ENCODE results near the gene ITGA7. TPM values are rescaled to one million over a fixed set of nuclear protein-coding genes. Genes with fewer than 3 reads are reported as not detected.

Gene ITGA7
- 1.2 and 1.5 TPM in 2 replicates for total RNA-seq

GRCh38 chr12:55707841-55708694 lies at the start of gene ITGA7:
TSS of gene ITGA7 (minus strand) at chr12:55707904. CDS start at chr12:55707682, 222 bp downstream.
- intact Hi-C loops (cut with micrococcal nuclease) = no loop called here

- intact Hi-C loops (cut with micrococcal nuclease) = no loop called here
These were observed 47.5 kb upstream of the ITGA7 start for GRCh38 chr12:55755246-55755645.

GRCh38 chr12:55748230-55748993 lies 40.7 kb upstream of the ITGA7 start:
- intact Hi-C loops (cut with micrococcal nuclease) = no loop called here

- intact Hi-C loops (cut with micrococcal nuclease) = no loop called here
These were observed 39.2 kb upstream of the ITGA7 start for GRCh38 chr12:55746913-55747231.

- intact Hi-C loops (cut with micrococcal nuclease) = no loop called here
These were observed 38.6 kb upstream of the ITGA7 start for GRCh38 chr12:55746174-55746912.

- intact Hi-C loops (cut with micrococcal nuclease) = no loop called here
These were observed 37.9 kb upstream of the ITGA7 start for GRCh38 chr12:55745361-55746173.

- intact Hi-C loops (cut with micrococcal nuclease) = no loop called here
These were observed 36.8 kb upstream of the ITGA7 start for GRCh38 chr12:55744340-55745030.

- intact Hi-C loops (cut with micrococcal nuclease) = no loop called here
These were observed 36.0 kb upstream of the ITGA7 start for GRCh38 chr12:55743406-55744339.

GRCh38 chr12:55742719-55743405 lies 35.2 kb upstream of the ITGA7 start, which contains the start of gene GDF11:
TSS of gene GDF11 (plus strand) at chr12:55743122. CDS start at chr12:55743317, 195 bp downstream.
- intact Hi-C loops (cut with micrococcal nuclease) = no loop called here

- intact Hi-C loops (cut with micrococcal nuclease) = no loop called here
These were observed 34.4 kb upstream of the ITGA7 start for GRCh38 chr12:55741931-55742680.

GRCh38 chr12:55739025-55739378 lies 31.3 kb upstream of the ITGA7 start:
- intact Hi-C loops (cut with micrococcal nuclease) = loop anchor here (1.0 to 10.0 kb wide), 6 partner anchors 58 to 898 kb away; partner anchors contain the start of genes RPL41, SARNP and ZC3H10

- intact Hi-C loops (cut with micrococcal nuclease) = loop anchor here (1.0 to 10.0 kb wide), 10 partner anchors 8 to 899 kb away; partner anchors contain the start of genes PYM1, RPL41, RPS26 and SARNP
These were observed 30.7 kb upstream of the ITGA7 start for GRCh38 chr12:55738123-55739024.

GRCh38 chr12:55737581-55738122 lies 29.9 kb upstream of the ITGA7 start:
- intact Hi-C loops (cut with micrococcal nuclease) = loop anchor here (1.0 to 10.0 kb wide), 9 partner anchors 7 to 900 kb away; partner anchors contain the start of genes PYM1, RPL41, RPS26 and SARNP

- intact Hi-C loops (cut with micrococcal nuclease) = loop anchor here (1.0 to 10.0 kb wide), 4 partner anchors 13 to 900 kb away; partner anchors contain the start of genes RPL41 and ZC3H10
These were observed 29.3 kb upstream of the ITGA7 start for GRCh38 chr12:55736780-55737580.

- intact Hi-C loops (cut with micrococcal nuclease) = loop anchor here (5.0 to 10.0 kb wide), 3 partner anchors 91 to 901 kb away; partner anchors contain the start of genes RPL41 and ZC3H10
These were observed 28.4 kb upstream of the ITGA7 start for GRCh38 chr12:55736076-55736475.
